Motor neuron (in vitro differentiated cells): ENCODE results near the gene TNRC18. TPM values are rescaled to one million over a fixed set of nuclear protein-coding genes. Genes with fewer than 3 reads are reported as not detected.

ENCODE experiments used
- total RNA-seq, 8 experiments: library from RNA; unstranded; fragments of 300-600 nt; gene quantifications; 2 replicates each; pipeline versions ENCODE4 v1.2.3 to v1.2.4, GENCODE V29; 2022

Gene TNRC18
- total RNA-seq, 8 experiments from 2014 or later = 12.1 to 127 (median 45.8) TPM

Other genes with a start within 250 kb of the TNRC18 start
- 100 to 1,000 TPM in 1 of 8 experiments, 10 to 100 TPM in 7; 28.7 to 147 (median 51.1) TPM for gene WIPI2, start 233.6 kb downstream of the TNRC18 start, total RNA-seq
- gene SLC29A4, start 140.9 kb downstream of the TNRC18 start, total RNA-seq = 10 to 100 TPM in 5 of 8 experiments, 1 to 10 TPM in 2, under 1 TPM in 1; 0.81 to 24.9 (median 13.1) TPM
- 10 to 100 TPM in 1 of 8 experiments, 1 to 10 TPM in 7; 3.5 to 10.2 (median 6.5) TPM for gene FBXL18, start 90.0 kb upstream of the TNRC18 start, total RNA-seq
- 1,000 to 10,000 TPM; 1,317 to 4,366 (median 2,131) TPM for gene ACTB, start 106.8 kb upstream of the TNRC18 start, total RNA-seq
- 100 to 1,000 TPM in 5 of 8 experiments, 10 to 100 TPM in 3; 49.0 to 238 (median 112) TPM for gene FSCN1, start 169.0 kb upstream of the TNRC18 start, total RNA-seq